Effector memory CD4-positive, alpha-beta T cell (primary cell): Measurements from ENCODE around the gene PCDH20.

Experiments
- DNase-seq, 3 donors: peaks; one replicate each; pipeline ENCODE4 v3.0.0-alpha.2; 2020
- H3K27ac ChIP-seq: 2 replicates; pipeline ENCODE4 v1.7.0; 2013; ENCODE audit warnings: mild to moderate bottlenecking, low read length, moderate library complexity; ENCODE audit not compliant: insufficient read depth, poor library complexity, severe bottlenecking
- H3K27me3 ChIP-seq: replicated peaks from 2 replicates; pipeline ENCODE4 v1.7.0; 2013; ENCODE audit warnings: mild to moderate bottlenecking, low read length; ENCODE audit not compliant: insufficient read depth, control insufficient read depth, poor library complexity, severe bottlenecking
- H3K36me3 ChIP-seq: 2 replicates; pipeline ENCODE4 v1.7.0; 2013; ENCODE audit warnings: mild to moderate bottlenecking, low read length, moderate library complexity; ENCODE audit not compliant: control insufficient read depth, insufficient read depth
- H3K4me1 ChIP-seq: 2 replicates; pipeline ENCODE4 v1.7.0; 2013; ENCODE audit warnings: low read length, mild to moderate bottlenecking; ENCODE audit not compliant: control insufficient read depth, insufficient read depth, poor library complexity, severe bottlenecking
- H3K4me3 ChIP-seq: 2 replicates; pipeline ENCODE4 v1.7.0; 2013; ENCODE audit warnings: low read length, low read depth, mild to moderate bottlenecking; ENCODE audit not compliant: insufficient read depth, poor library complexity, severe bottlenecking
- H3K9me3 ChIP-seq: 2 replicates; pipeline ENCODE4 v1.7.0; 2013; ENCODE audit warnings: mild to moderate bottlenecking, low read length, moderate library complexity; ENCODE audit not compliant: control insufficient read depth
- total RNA-seq, 3 donors: gene quantifications; one replicate each; lab custom pipeline; 2026; lab: John Stamatoyannopoulos, UW

PCDH20 gene
- 0 reads per million in 3 donors for total RNA-seq

- Histone ChIP-seq H3K4me3 (no peak within 1 kb of the TSS), H3K27me3 (no peaks in the 10 kb centered on the region), H3K27ac (no peak within 1 kb of the TSS), H3K36me3 (no peaks in the 10 kb centered on the region), H3K9me3 (no peaks in the 10 kb centered on the region), H3K4me1 (no peaks in the 10 kb centered on the region)
- DNase-seq, result no peak
These were observed at the start of gene PCDH20 for GRCh38 chr13:61415749-61416148. PCDH20 (minus strand) TSS chr13:61415849; CDS start chr13:61415158, 691 bp downstream.

GRCh38 chr13:61463024-61463423 is 47.4 kb upstream of the PCDH20 start:
- Histone ChIP-seq H3K27ac (no peak overlapping the region), H3K4me3 (no peak overlapping the region), H3K9me3 (no peaks in the 10 kb centered on the region), H3K36me3 (no peaks in the 10 kb centered on the region), H3K27me3 (no peaks in the 10 kb centered on the region), H3K4me1 (no peaks in the 10 kb centered on the region)
- DNase-seq, result no peak

- Histone ChIP-seq H3K9me3 (no peaks in the 10 kb centered on the region), H3K4me3 (no peak overlapping the region), H3K27ac (no peak overlapping the region), H3K4me1 (no peaks in the 10 kb centered on the region), H3K36me3 (no peaks in the 10 kb centered on the region), H3K27me3 (no peaks in the 10 kb centered on the region)
- DNase-seq, result no peak
These were observed 37.5 kb upstream of the PCDH20 start for GRCh38 chr13:61453121-61453520.

GRCh38 chr13:61432029-61432428 is 16.4 kb upstream of the PCDH20 start:
- no peaks in the 10 kb centered on the region for H3K27me3 ChIP-seq
- no peak overlapping the region for H3K27ac ChIP-seq
- H3K9me3 ChIP-seq, result no peaks in the 10 kb centered on the region
- no peaks in the 10 kb centered on the region for H3K36me3 ChIP-seq
- DNase-seq, result no peak
- no peaks in the 10 kb centered on the region for H3K4me1 ChIP-seq
- no peak overlapping the region for H3K4me3 ChIP-seq

- no peaks in the 10 kb centered on the region for H3K36me3 ChIP-seq
- no peaks in the 10 kb centered on the region for H3K27me3 ChIP-seq
- H3K4me3 ChIP-seq, result no peak overlapping the region
- H3K27ac ChIP-seq, result no peak overlapping the region
- H3K4me1 ChIP-seq, result no peaks in the 10 kb centered on the region
- DNase-seq, result no peak
- no peaks in the 10 kb centered on the region for H3K9me3 ChIP-seq
These were observed 8.3 kb upstream of the PCDH20 start for GRCh38 chr13:61423915-61424314.

- Histone ChIP-seq H3K4me3 (no peak overlapping the region), H3K27me3 (no peaks in the 10 kb centered on the region), H3K27ac (no peak overlapping the region), H3K4me1 (no peaks in the 10 kb centered on the region), H3K9me3 (no peaks in the 10 kb centered on the region), H3K36me3 (no peaks in the 10 kb centered on the region)
- DNase-seq, result no peak
These were observed 1.5 kb upstream of the PCDH20 start for GRCh38 chr13:61417086-61417570.

GRCh38 chr13:61415058-61415721 is 459 bp downstream of the PCDH20 start:
- DNase-seq, result no peak
- Histone ChIP-seq H3K4me3 (no peak overlapping the region), H3K27me3 (no peaks in the 10 kb centered on the region), H3K9me3 (no peaks in the 10 kb centered on the region), H3K4me1 (no peaks in the 10 kb centered on the region), H3K27ac (no peak overlapping the region), H3K36me3 (no peaks in the 10 kb centered on the region)

GRCh38 chr13:61414686-61415057 is 977 bp downstream of the PCDH20 start:
- H3K27me3 ChIP-seq, result no peaks in the 10 kb centered on the region
- H3K4me1 ChIP-seq, result no peaks in the 10 kb centered on the region
- DNase-seq, result no peak
- no peaks in the 10 kb centered on the region for H3K9me3 ChIP-seq
- H3K36me3 ChIP-seq, result no peaks in the 10 kb centered on the region
- no peak overlapping the region for H3K4me3 ChIP-seq
- no peak overlapping the region for H3K27ac ChIP-seq

- Histone ChIP-seq H3K4me3 (no peak overlapping the region), H3K9me3 (no peaks in the 10 kb centered on the region), H3K4me1 (no peaks in the 10 kb centered on the region), H3K36me3 (no peaks in the 10 kb centered on the region), H3K27me3 (no peaks in the 10 kb centered on the region), H3K27ac (no peak overlapping the region)
- no peak for DNase-seq
These were observed 1.8 kb downstream of the PCDH20 start for GRCh38 chr13:61413572-61414535.
